ENCODE data around the gene LCE1C.

Gene LCE1C

GRCh38 chr1:152761609-152762213 lies 44.7 kb downstream of the LCE1C start:
- H3K4me3 ChIP-seq (ENCODE audit: low read depth, low read length), result no peak overlapping the region
- no peak for DNase-seq (ENCODE audit: low read depth)

GRCh38 chr1:152760551-152761190 lies 45.8 kb downstream of the LCE1C start:
- H3K4me3 ChIP-seq (ENCODE audit: low read depth, low read length), result no peak overlapping the region
- no peak for DNase-seq (ENCODE audit: low read depth)

GRCh38 chr1:152759453-152760173 lies 46.8 kb downstream of the LCE1C start:
- DNase-seq (ENCODE audit: low read depth), result no peak
- H3K4me3 ChIP-seq (ENCODE audit: low read depth, low read length), result no peak overlapping the region

GRCh38 chr1:152758636-152759035 lies 47.8 kb downstream of the LCE1C start:
- no peak overlapping the region for H3K4me3 ChIP-seq (ENCODE audit: low read depth, low read length)
- no peak for DNase-seq (ENCODE audit: low read depth)

- H3K4me3 ChIP-seq (ENCODE audit: low read depth, low read length), result no peak within 1 kb of the TSS
- DNase-seq (ENCODE audit: low read depth), result no peak
Measured at GRCh38 chr1:152757747-152758146, 48.7 kb downstream of the LCE1C start, which contains the start of gene KPRP. Gene KPRP, plus strand, starts transcription at chr1:152758025. Its CDS starts 1,564 bp downstream, at chr1:152759589.

GRCh38 chr1:152756872-152757271 lies 49.6 kb downstream of the LCE1C start:
- DNase-seq (ENCODE audit: low read depth), result no peak
- no peak overlapping the region for H3K4me3 ChIP-seq (ENCODE audit: low read depth, low read length)
